H1 (cell line): ENCODE measurements around the gene KCNJ10. TPM values are rescaled to one million over a fixed set of nuclear protein-coding genes. Genes with fewer than 3 reads are reported as not detected.

Experiments used
- CHD1 ChIP-seq: IDR thresholded peaks from 2 replicates; pipeline ENCODE4 v1.6.1; 2012; ENCODE audit warnings: low read depth, low read length, improper control_type of control experiment
- CHD7 ChIP-seq: fragments of 300-600 bp; sonication (generic); IDR thresholded peaks from 2 replicates; pipeline ENCODE4 v1.7.1; 2012; ENCODE audit warnings: low read length, moderate library complexity, mild to moderate bottlenecking, inconsistent platforms; ENCODE audit not compliant: insufficient replicate concordance
- CREB1 ChIP-seq: IDR thresholded peaks from 2 replicates; pipeline ENCODE4 v1.6.1; 2012; ENCODE audit warnings: inconsistent platforms
- GTF2F1 ChIP-seq: IDR thresholded peaks from 2 replicates; pipeline ENCODE4 v1.6.1; 2012; ENCODE audit warnings: low read depth, low read length, improper control_type of control experiment, borderline replicate concordance
- POLR2A ChIP-seq, 2 experiments: IDR thresholded peaks; 1 replicate in 1 of 2; 2 replicates in 1 of 2; pipeline ENCODE4 v1.6.1; 2011; ENCODE audit warnings: low read depth in 2 of 2, low read length in 2 of 2, mild to moderate bottlenecking in 2 of 2; ENCODE audit errors: control extremely low read depth in 1 of 2
- polyA plus RNA-seq, 7 experiments: library from polyadenylated mRNA; depleted of rRNA in 3 of 7; stranded (reverse) in 5 of 7; unstranded in 2 of 7; fragments of >200 nt in 5 of 7; fragments of 200-250 nt in 2 of 7; gene quantifications; 1 replicate in 5 of 7; 2 replicates in 1 of 7; 4 replicates in 1 of 7; pipeline versions ENCODE4 v1.2.1 to v1.2.3, GENCODE V29; 2011 to 2013; ENCODE audit warnings: missing spikeins in 2 of 7, mixed read lengths in 2 of 7
- total RNA-seq: library from RNA; stranded (reverse); fragmentation: NEBNext Ultra II Directional; extraction: Animal tissue kit (Norgen Biotek cat#: 25700); gene quantifications from 2 replicates; pipeline ENCODE4 v1.2.1, GENCODE V29; 2021
- TF ChIP-seq, protein P1 (sequence below): IDR thresholded peaks from 2 replicates; pipeline ENCODE4 v1.6.1; 2012; ENCODE audit warnings: low read length, inconsistent platforms

Gene KCNJ10
- total and polyA plus RNA-seq, 2 of the 8 experiments (the other 6 are each of a cell fraction or from before 2014, with no cell fraction given): 1.7 to 2.4 TPM

- TF ChIP-seq CHD7: no peak
- no peak for TF ChIP-seq CHD1
- TF ChIP-seq, protein P1, sequence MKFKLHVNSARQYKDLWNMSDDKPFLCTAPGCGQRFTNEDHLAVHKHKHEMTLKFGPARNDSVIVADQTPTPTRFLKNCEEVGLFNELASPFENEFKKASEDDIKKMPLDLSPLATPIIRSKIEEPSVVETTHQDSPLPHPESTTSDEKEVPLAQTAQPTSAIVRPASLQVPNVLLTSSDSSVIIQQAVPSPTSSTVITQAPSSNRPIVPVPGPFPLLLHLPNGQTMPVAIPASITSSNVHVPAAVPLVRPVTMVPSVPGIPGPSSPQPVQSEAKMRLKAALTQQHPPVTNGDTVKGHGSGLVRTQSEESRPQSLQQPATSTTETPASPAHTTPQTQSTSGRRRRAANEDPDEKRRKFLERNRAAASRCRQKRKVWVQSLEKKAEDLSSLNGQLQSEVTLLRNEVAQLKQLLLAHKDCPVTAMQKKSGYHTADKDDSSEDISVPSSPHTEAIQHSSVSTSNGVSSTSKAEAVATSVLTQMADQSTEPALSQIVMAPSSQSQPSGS: no peak
- TF ChIP-seq POLR2A (IDR thresholded peaks at IDR 0.05; ENCODE audit: control extremely low read depth in 1 of 2, low read depth in 2 of 2, low read length in 2 of 2): no peak
- no peak for TF ChIP-seq GTF2F1
- no peak for TF ChIP-seq CREB1
Measured at GRCh38 chr1:159980786-159981185, 89.2 kb downstream of the KCNJ10 start (continued).
